HEK293T (cell line): ENCODE data around the gene CBL.

Experiments used
- ARNT ChIP-seq: fragments of 450-650 bp; IDR thresholded peaks from 2 replicates; pipeline ENCODE4 v1.6.1; 2017; ENCODE audit warnings: mild to moderate bottlenecking
- CTBP1 ChIP-seq: fragments of 450-650 bp; IDR thresholded peaks from 2 replicates; pipeline ENCODE4 v1.6.1; 2016; ENCODE audit warnings: borderline replicate concordance
- ELF4 ChIP-seq: fragments of 450-650 bp; IDR thresholded peaks from 2 replicates; pipeline ENCODE4 v1.6.1; 2017; ENCODE audit warnings: antibody characterized with exemption
- FOXA1 ChIP-seq: fragments of 450-650 bp; IDR thresholded peaks from 2 replicates; pipeline ENCODE4 v1.6.1; 2016; ENCODE audit warnings: mild to moderate bottlenecking
- FOXM1 ChIP-seq: fragments of 450-650 bp; IDR thresholded peaks from 2 replicates; pipeline ENCODE4 v1.6.1; 2017; ENCODE audit warnings: mild to moderate bottlenecking, borderline replicate concordance
- HDGF ChIP-seq: fragments of 450-650 bp; IDR thresholded peaks from 2 replicates; pipeline ENCODE4 v1.6.1; 2017; ENCODE audit warnings: antibody characterized with exemption, borderline replicate concordance
- L3MBTL2 ChIP-seq: fragments of 450-650 bp; conservative IDR thresholded peaks from 2 replicates; pipeline ENCODE4 v1.6.1; 2016; ENCODE audit warnings: mild to moderate bottlenecking
- LEF1 ChIP-seq: fragments of 450-650 bp; IDR thresholded peaks from 2 replicates; pipeline ENCODE4 v1.6.1; 2017; ENCODE audit warnings: mild to moderate bottlenecking, borderline replicate concordance
- PKNOX1 ChIP-seq: fragments of 450-650 bp; IDR thresholded peaks from 2 replicates; pipeline ENCODE4 v1.6.1; 2016
- SUZ12 ChIP-seq: fragments of 450-650 bp; IDR thresholded peaks from 2 replicates; pipeline ENCODE4 v1.6.1; 2016; ENCODE audit warnings: mild to moderate bottlenecking
- ZNF384 ChIP-seq: fragments of 450-650 bp; IDR thresholded peaks from 2 replicates; pipeline ENCODE4 v1.6.1; 2016

GRCh38 chr11:119307219-119307618, 101.1 kb downstream of the CBL start:
- TF ChIP-seq L3MBTL2 (no peak), LEF1 (no peak), FOXM1 (no peak), CTBP1 (no peak), ELF4 (no peak), FOXA1 (no peak), PKNOX1 (no peak), HDGF (no peak), ARNT (no peak), ZNF384 (no peak), SUZ12 (no peak)
